HepG2 (cell line): ENCODE measurements around the gene ESYT1. TPM values are rescaled to one million over a fixed set of nuclear protein-coding genes. Genes with fewer than 3 reads are reported as not detected.

Source experiments
- BRCA1 ChIP-seq: sonication (generic); formaldehyde crosslinking; IDR thresholded peaks from 2 replicates; pipeline ENCODE4 v1.4.0; 2020; ENCODE audit warnings: missing genetic modification reagents
- CHD2 ChIP-seq: IDR thresholded peaks from 2 replicates; pipeline ENCODE4 v1.6.1; 2011; ENCODE audit warnings: low read depth, low read length, improper control_type of control experiment
- DMAP1 ChIP-seq: IDR thresholded peaks from 2 replicates; pipeline ENCODE4 v1.6.1; 2016
- DNMT1 ChIP-seq: sonication (generic); formaldehyde crosslinking; IDR thresholded peaks from 2 replicates; pipeline ENCODE4 v1.5.1; 2020; ENCODE audit warnings: mild to moderate bottlenecking, missing genetic modification reagents
- GFI1 ChIP-seq: sonication (generic); formaldehyde crosslinking; IDR thresholded peaks from 2 replicates; pipeline ENCODE4 v1.5.0; 2020; ENCODE audit warnings: missing genetic modification reagents, mild to moderate bottlenecking, borderline replicate concordance
- GTF2F1 ChIP-seq: fragments of 150-350 bp; IDR thresholded peaks from 2 replicates; pipeline ENCODE4 v1.6.1; 2014; ENCODE audit warnings: low read length
- JUN ChIP-seq: sonication (generic); formaldehyde crosslinking; IDR thresholded peaks from 2 replicates; pipeline ENCODE4 v1.4.0; 2020; ENCODE audit warnings: mild to moderate bottlenecking, missing genetic modification reagents
- MTERF4 ChIP-seq: sonication (generic); formaldehyde crosslinking; IDR thresholded peaks from 2 replicates; pipeline ENCODE4 v1.8.0; 2023; ENCODE audit warnings: mild to moderate bottlenecking, missing genetic modification reagents
- NR2F6 ChIP-seq, 2 experiments: IDR thresholded peaks; 2 replicates each; pipeline ENCODE4 v1.6.1; 2016; ENCODE audit warnings: antibody characterized with exemption in 1 of 2, mild to moderate bottlenecking in 1 of 2
- POLR2AphosphoS2 ChIP-seq: IDR thresholded peaks from 2 replicates; pipeline ENCODE4 v1.6.1; 2011; ENCODE audit warnings: low read depth, low read length, improper control_type of control experiment
- RARG ChIP-seq: sonication (generic); formaldehyde crosslinking; IDR thresholded peaks from 2 replicates; pipeline ENCODE4 v1.4.0; 2020; ENCODE audit warnings: low read depth, mild to moderate bottlenecking, missing genetic modification reagents
- ZNF260 ChIP-seq: sonication (generic); formaldehyde crosslinking; IDR thresholded peaks from 2 replicates; pipeline ENCODE4 v1.4.0; 2020; ENCODE audit warnings: missing genetic modification reagents, low read depth, mild to moderate bottlenecking, borderline replicate concordance
- ZNF333 ChIP-seq: sonication (generic); formaldehyde crosslinking; IDR thresholded peaks from 2 replicates; pipeline ENCODE4 v1.4.0; 2020; ENCODE audit warnings: mild to moderate bottlenecking, missing genetic modification reagents, borderline replicate concordance
- ZNF484 ChIP-seq: sonication (generic); formaldehyde crosslinking; IDR thresholded peaks from 2 replicates; pipeline ENCODE4 v1.5.1; 2020; ENCODE audit warnings: mild to moderate bottlenecking, low read depth, missing genetic modification reagents, borderline replicate concordance
- ZNF746 ChIP-seq: sonication (generic); formaldehyde crosslinking; IDR thresholded peaks from 2 replicates; pipeline ENCODE4 v1.8.0; 2022; ENCODE audit warnings: mild to moderate bottlenecking, missing genetic modification reagents
- ZNF790 ChIP-seq: sonication (generic); formaldehyde crosslinking; IDR thresholded peaks from 2 replicates; pipeline ENCODE4 v1.8.0; 2022; ENCODE audit warnings: missing genetic modification reagents, mild to moderate bottlenecking, borderline replicate concordance
- ZNF879 ChIP-seq: sonication (generic); formaldehyde crosslinking; IDR thresholded peaks from 2 replicates; pipeline ENCODE4 v1.8.1; 2023; ENCODE audit warnings: missing genetic modification reagents
- polyA plus RNA-seq, 8 experiments: library from polyadenylated mRNA; depleted of rRNA in 3 of 8; stranded (reverse) in 7 of 8; unstranded in 1 of 8; fragments of >200 nt; fragmentation: Illumina TruSeq in 4 of 8; extraction: Trizol in 4 of 8; gene quantifications; 2 replicates each; pipeline versions ENCODE4 v1.2.1 to v1.2.3, GENCODE V29; 2011 to 2016; ENCODE audit warnings: low read depth in 4 of 8, missing spikeins in 1 of 8, mixed read lengths in 1 of 8; ENCODE audit not compliant: insufficient read depth in 1 of 8
- total RNA-seq, 5 experiments: library from RNA; depleted of rRNA; stranded (reverse); fragments of >200 nt; fragmentation: Illumina TruSeq; extraction: Trizol; gene quantifications; 2 replicates each; pipeline ENCODE4 v1.2.3, GENCODE V29; 2016; ENCODE audit warnings: low read depth in 1 of 5
- TF ChIP-seq, protein P1 (sequence below): sonication (generic); formaldehyde crosslinking; IDR thresholded peaks from 2 replicates; pipeline ENCODE4 v1.4.0; 2020; ENCODE audit warnings: missing genetic modification reagents
- TF ChIP-seq, protein P2 (sequence below), 2 experiments: sonication (generic) in 1 of 2; formaldehyde crosslinking in 1 of 2; IDR thresholded peaks; 2 replicates each; pipeline versions ENCODE4 v1.5.1 to v1.6.1; 2011 to 2020; ENCODE audit warnings: borderline replicate concordance in 1 of 2, low read depth in 1 of 2, low read length in 1 of 2, mild to moderate bottlenecking in 1 of 2, missing genetic modification reagents in 1 of 2, moderate library complexity in 1 of 2
- TF ChIP-seq, protein P3 (sequence below): sonication (generic); formaldehyde crosslinking; conservative IDR thresholded peaks from 2 replicates; pipeline ENCODE4 v1.8.0; 2022; ENCODE audit warnings: mild to moderate bottlenecking, moderate library complexity, missing genetic modification reagents
- TF ChIP-seq, protein P4 (sequence below): sonication (generic); formaldehyde crosslinking; IDR thresholded peaks from 2 replicates; pipeline ENCODE4 v1.4.0; 2020; ENCODE audit warnings: missing genetic modification reagents, borderline replicate concordance

Gene ESYT1
- total and polyA plus RNA-seq, 2 of the 13 experiments (the other 11 are each of a cell fraction or from before 2014, with no cell fraction given), result 66.9 to 71.0 TPM

DNA sequence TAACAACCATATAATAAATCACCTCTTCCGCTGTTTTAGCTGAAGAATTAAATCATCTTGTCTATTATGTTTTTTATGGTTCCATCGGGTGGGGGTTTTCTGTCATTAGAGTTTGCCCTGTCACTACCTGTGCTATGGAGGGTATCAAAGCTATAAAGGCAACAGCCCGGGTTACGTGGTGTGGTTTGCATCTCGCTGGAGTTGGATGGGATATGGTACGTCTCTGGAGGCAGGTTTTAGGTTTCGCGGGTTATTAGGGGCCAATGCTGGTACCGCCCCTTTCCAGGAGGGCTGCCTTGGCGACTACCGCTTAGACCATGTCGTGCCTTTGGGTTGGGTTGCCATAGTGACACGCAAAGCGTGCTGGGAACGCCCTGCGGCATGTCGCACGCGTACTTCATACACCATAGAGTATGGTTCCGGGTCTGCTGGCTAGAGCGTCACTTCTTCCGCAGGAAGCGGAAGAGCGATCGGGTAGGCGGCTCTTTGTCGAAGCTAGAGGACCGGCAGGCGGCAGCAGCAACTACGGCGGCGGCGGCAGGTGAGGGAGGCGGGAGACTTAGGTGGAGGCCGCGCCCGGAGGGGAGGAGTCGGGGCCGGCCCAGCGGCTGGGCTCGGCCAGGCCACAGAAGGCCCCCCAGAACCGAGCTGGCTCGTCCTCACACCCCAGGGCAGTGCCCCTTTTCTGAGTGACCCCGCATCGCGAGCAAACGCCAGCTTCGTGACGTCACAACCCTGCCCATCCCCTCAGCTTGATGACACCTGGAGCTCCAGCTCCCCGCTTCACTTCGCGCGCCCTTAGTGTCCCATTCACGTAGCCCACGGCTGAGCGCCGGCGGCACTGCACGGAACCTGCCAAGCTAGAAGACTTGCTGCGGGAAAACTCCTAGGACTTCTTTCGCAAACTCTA, 10.0 kb upstream of the ESYT1 start, which contains the start of gene ZC3H10 (continued):
- TF ChIP-seq, protein P1, sequence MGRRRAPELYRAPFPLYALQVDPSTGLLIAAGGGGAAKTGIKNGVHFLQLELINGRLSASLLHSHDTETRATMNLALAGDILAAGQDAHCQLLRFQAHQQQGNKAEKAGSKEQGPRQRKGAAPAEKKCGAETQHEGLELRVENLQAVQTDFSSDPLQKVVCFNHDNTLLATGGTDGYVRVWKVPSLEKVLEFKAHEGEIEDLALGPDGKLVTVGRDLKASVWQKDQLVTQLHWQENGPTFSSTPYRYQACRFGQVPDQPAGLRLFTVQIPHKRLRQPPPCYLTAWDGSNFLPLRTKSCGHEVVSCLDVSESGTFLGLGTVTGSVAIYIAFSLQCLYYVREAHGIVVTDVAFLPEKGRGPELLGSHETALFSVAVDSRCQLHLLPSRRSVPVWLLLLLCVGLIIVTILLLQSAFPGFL (CRISPR knock-in tag), result no peak
- TF ChIP-seq MTERF4 (peak; percentile 94), NR2F6 (IDR thresholded peaks at IDR 0.05) (no peak), NR2F6 (CRISPR knock-in tag; IDR thresholded peaks at IDR 0.05) (peak; percentile 41; the same call in 1 of the 2 replicates), GFI1 (no peak), RARG (CRISPR knock-in tag) (no peak), ZNF484 (no peak), DNMT1 (CRISPR knock-in tag) (no peak), DMAP1 (CRISPR knock-in tag) (peak; percentile 89), ZNF879 (CRISPR knock-in tag) (no peak), ZNF790 (no peak), GTF2F1 (no peak), POLR2AphosphoS2 (peak; percentile 96), ZNF746 (peak; percentile 90), JUN (CRISPR knock-in tag) (no peak), ZNF333 (CRISPR knock-in tag) (0 out of 2 replicates have a peak, but pooled peaks have one; percentile 51), ZNF260 (CRISPR knock-in tag) (no peak), CHD2 (peak; percentile 67; the same call in 1 of the 2 replicates), BRCA1 (CRISPR knock-in tag) (no peak)
- TF ChIP-seq, protein P2, sequence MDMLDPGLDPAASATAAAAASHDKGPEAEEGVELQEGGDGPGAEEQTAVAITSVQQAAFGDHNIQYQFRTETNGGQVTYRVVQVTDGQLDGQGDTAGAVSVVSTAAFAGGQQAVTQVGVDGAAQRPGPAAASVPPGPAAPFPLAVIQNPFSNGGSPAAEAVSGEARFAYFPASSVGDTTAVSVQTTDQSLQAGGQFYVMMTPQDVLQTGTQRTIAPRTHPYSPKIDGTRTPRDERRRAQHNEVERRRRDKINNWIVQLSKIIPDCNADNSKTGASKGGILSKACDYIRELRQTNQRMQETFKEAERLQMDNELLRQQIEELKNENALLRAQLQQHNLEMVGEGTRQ (IDR thresholded peaks at IDR 0.05; ENCODE audit: low read depth, low read length), result no peak
- TF ChIP-seq, protein P2 (CRISPR knock-in tag; IDR thresholded peaks at IDR 0.05; ENCODE audit: borderline replicate concordance), result no peak
- TF ChIP-seq, protein P3, sequence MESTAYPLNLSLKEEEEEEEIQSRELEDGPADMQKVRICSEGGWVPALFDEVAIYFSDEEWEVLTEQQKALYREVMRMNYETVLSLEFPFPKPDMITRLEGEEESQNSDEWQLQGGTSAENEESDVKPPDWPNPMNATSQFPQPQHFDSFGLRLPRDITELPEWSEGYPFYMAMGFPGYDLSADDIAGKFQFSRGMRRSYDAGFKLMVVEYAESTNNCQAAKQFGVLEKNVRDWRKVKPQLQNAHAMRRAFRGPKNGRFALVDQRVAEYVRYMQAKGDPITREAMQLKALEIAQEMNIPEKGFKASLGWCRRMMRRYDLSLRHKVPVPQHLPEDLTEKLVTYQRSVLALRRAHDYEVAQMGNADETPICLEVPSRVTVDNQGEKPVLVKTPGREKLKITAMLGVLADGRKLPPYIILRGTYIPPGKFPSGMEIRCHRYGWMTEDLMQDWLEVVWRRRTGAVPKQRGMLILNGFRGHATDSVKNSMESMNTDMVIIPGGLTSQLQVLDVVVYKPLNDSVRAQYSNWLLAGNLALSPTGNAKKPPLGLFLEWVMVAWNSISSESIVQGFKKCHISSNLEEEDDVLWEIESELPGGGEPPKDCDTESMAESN (CRISPR knock-in tag), result peak; percentile 82; the same call in 1 of the 2 replicates
- TF ChIP-seq, protein P4, sequence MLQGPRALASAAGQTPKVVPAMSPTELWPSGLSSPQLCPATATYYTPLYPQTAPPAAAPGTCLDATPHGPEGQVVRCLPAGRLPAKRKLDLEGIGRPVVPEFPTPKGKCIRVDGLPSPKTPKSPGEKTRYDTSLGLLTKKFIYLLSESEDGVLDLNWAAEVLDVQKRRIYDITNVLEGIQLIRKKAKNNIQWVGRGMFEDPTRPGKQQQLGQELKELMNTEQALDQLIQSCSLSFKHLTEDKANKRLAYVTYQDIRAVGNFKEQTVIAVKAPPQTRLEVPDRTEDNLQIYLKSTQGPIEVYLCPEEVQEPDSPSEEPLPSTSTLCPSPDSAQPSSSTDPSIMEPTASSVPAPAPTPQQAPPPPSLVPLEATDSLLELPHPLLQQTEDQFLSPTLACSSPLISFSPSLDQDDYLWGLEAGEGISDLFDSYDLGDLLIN (CRISPR knock-in tag), result 0 out of 2 replicates have a peak, but pooled peaks have one; percentile 43
